ENCODE measurements around the gene CDYL2. TPM values are rescaled to one million over a fixed set of nuclear protein-coding genes. Genes with fewer than 3 reads are reported as not detected.

The CDYL2 gene
- total RNA-seq, 1 donor from 2014 or later, result 3.0 TPM

- H3K4me1 Mint-ChIP-seq, result no peaks in the 10 kb centered on the region
- TF ChIP-seq CTCF (IDR thresholded peaks at IDR 0.05; ENCODE audit: unreplicated experiment), result no peak
- no peaks in the 10 kb centered on the region for H3K36me3 Mint-ChIP-seq
- DNase-seq (ENCODE audit: low spot score in 2 of 2, unreplicated experiment in 2 of 2), result no peak
- H3K27me3 Mint-ChIP-seq (ENCODE audit: low read depth), result peaks cover 12% of the 10 kb centered on the region
- H3K27ac Mint-ChIP-seq, result no peak overlapping the region
- H3K9me3 Mint-ChIP-seq, result peaks cover 16% of the 10 kb centered on the region
- no peak overlapping the region for H3K4me3 Mint-ChIP-seq
Observed at GRCh38 chr16:80766798-80767197, 37.6 kb downstream of the CDYL2 start.

- no peaks in the 10 kb centered on the region for H3K36me3 Mint-ChIP-seq
- H3K27ac Mint-ChIP-seq, result no peak overlapping the region
- H3K9me3 Mint-ChIP-seq, result no peaks in the 10 kb centered on the region
- no peak for TF ChIP-seq CTCF (IDR thresholded peaks at IDR 0.05; ENCODE audit: unreplicated experiment)
- H3K4me3 Mint-ChIP-seq, result no peak overlapping the region
- no peaks in the 10 kb centered on the region for H3K4me1 Mint-ChIP-seq
- H3K27me3 Mint-ChIP-seq (ENCODE audit: low read depth), result peaks cover 16% of the 10 kb centered on the region
- DNase-seq (ENCODE audit: low spot score in 2 of 2, unreplicated experiment in 2 of 2), result no peak
Observed at GRCh38 chr16:80759419-80760162, 44.8 kb downstream of the CDYL2 start.

GRCh38 chr16:80754476-80754875 lies 49.9 kb downstream of the CDYL2 start:
- peaks cover 30% of the 10 kb centered on the region for H3K27me3 Mint-ChIP-seq (ENCODE audit: low read depth)
- no peak overlapping the region for H3K27ac Mint-ChIP-seq
- TF ChIP-seq CTCF (IDR thresholded peaks at IDR 0.05; ENCODE audit: unreplicated experiment), result no peak
- no peak for DNase-seq (ENCODE audit: low spot score in 2 of 2, unreplicated experiment in 2 of 2)
- H3K4me3 Mint-ChIP-seq, result no peak overlapping the region
- no peaks in the 10 kb centered on the region for H3K9me3 Mint-ChIP-seq
- H3K36me3 Mint-ChIP-seq, result no peaks in the 10 kb centered on the region
- H3K4me1 Mint-ChIP-seq, result no peaks in the 10 kb centered on the region

- Mint-ChIP-seq H3K9me3 (no peaks in the 10 kb centered on the region), H3K27me3 (ENCODE audit: low read depth) (peaks cover 30% of the 10 kb centered on the region), H3K4me1 (no peaks in the 10 kb centered on the region), H3K27ac (no peak overlapping the region), H3K4me3 (no peak overlapping the region), H3K36me3 (no peaks in the 10 kb centered on the region)
- no peak for TF ChIP-seq CTCF (IDR thresholded peaks at IDR 0.05; ENCODE audit: unreplicated experiment)
- DNase-seq (ENCODE audit: low spot score in 2 of 2, unreplicated experiment in 2 of 2), result no peak
Observed at GRCh38 chr16:80752541-80752940, 51.9 kb downstream of the CDYL2 start.

- no peaks in the 10 kb centered on the region for H3K36me3 Mint-ChIP-seq
- DNase-seq (ENCODE audit: low spot score in 2 of 2, unreplicated experiment in 2 of 2), result no peak
- H3K27ac Mint-ChIP-seq, result no peak overlapping the region
- no peak overlapping the region for H3K4me3 Mint-ChIP-seq
- H3K27me3 Mint-ChIP-seq (ENCODE audit: low read depth), result peaks cover 30% of the 10 kb centered on the region
- TF ChIP-seq CTCF (IDR thresholded peaks at IDR 0.05; ENCODE audit: unreplicated experiment), result no peak
- H3K9me3 Mint-ChIP-seq, result no peaks in the 10 kb centered on the region
- no peaks in the 10 kb centered on the region for H3K4me1 Mint-ChIP-seq
Observed at GRCh38 chr16:80751167-80751566, 53.2 kb downstream of the CDYL2 start.
